ENCODE data around the gene MAST1. TPM values are rescaled to one million over a fixed set of nuclear protein-coding genes. Genes with fewer than 3 reads are reported as not detected.

Gene MAST1
- total RNA-seq, 1 donor, result under 0.01 TPM

DNA sequence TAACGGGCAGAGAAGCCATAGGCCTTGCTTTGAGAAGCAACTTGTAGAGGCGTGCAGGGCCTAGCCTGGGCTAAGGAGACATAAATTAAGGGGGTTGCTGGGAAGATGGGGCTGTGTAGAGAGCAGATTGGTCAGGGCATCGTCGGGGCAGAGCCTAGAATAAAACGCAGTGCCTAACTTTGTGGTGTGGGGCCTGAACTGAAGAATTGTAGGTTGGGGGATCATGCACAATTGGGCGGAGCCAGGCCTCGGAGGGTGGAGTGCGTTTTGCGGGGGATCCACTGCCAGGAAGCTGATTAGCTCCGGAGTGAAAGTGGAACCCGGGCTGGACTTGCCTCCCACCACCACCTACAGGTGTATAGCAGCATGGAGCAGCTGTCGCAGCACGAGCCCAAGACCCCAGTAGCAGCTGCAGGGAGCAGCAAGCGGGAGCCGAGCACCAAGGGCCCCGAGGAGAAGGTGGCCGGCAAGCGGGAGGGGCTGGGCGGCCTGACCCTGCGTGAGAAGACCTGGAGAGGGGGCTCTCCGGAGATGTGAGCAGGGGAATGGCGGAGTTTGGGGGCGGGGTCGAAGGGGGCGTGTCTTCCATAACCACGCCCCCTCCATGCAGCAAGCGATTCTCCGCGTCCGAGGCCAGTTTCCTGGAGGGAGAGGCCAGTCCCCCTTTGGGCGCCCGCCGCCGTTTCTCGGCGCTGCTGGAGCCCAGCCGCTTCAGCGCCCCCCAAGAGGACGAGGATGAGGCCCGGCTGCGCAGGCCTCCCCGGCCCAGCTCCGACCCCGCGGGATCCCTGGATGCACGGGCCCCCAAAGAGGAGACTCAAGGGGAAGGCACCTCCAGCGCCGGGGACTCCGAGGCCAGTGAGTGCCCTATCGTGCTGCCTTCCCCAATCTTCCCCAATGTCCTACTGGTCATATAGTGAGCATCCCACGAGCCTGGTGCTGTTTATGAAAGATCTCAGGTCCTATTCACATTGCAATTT lies 29.1 kb downstream of the MAST1 start:
- peak; percentile 37 for DNase-seq (ENCODE audit: low read depth)
- TF ChIP-seq, protein P1, sequence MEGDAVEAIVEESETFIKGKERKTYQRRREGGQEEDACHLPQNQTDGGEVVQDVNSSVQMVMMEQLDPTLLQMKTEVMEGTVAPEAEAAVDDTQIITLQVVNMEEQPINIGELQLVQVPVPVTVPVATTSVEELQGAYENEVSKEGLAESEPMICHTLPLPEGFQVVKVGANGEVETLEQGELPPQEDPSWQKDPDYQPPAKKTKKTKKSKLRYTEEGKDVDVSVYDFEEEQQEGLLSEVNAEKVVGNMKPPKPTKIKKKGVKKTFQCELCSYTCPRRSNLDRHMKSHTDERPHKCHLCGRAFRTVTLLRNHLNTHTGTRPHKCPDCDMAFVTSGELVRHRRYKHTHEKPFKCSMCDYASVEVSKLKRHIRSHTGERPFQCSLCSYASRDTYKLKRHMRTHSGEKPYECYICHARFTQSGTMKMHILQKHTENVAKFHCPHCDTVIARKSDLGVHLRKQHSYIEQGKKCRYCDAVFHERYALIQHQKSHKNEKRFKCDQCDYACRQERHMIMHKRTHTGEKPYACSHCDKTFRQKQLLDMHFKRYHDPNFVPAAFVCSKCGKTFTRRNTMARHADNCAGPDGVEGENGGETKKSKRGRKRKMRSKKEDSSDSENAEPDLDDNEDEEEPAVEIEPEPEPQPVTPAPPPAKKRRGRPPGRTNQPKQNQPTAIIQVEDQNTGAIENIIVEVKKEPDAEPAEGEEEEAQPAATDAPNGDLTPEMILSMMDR (IDR thresholded peaks at IDR 0.05; ENCODE audit: insufficient read depth, low read length), result no peak
- peak overlapping the region; percentile 55 for H3K4me3 ChIP-seq (ENCODE audit: low read depth, low read length)

DNA sequence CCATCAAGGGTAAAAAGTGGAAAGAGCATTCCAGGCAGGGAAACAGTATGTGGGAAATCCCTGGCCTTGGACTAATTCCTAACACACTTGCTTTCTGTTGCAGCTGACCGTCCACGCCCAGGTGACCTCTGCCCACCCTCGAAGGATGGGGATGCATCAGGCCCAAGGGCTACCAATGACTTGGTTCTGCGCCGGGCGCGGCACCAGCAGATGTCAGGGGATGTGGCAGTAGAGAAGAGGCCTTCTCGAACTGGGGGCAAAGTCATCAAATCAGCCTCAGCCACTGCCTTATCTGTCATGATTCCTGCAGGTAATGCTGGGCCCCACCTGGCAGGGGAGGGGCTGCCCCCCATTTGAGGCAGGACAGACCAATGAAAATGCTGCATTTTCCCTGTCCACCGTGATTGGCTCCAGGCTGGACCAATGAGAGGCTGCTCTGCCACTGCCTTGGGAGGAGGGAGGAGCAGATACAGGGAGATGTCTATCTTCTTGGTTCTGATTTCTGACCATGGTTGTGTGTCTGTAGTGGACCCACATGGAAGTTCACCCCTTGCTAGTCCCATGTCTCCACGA lies 30.3 kb downstream of the MAST1 start:
- no peak overlapping the region for H3K4me3 ChIP-seq (ENCODE audit: low read depth, low read length)
- DNase-seq (ENCODE audit: low read depth), result no peak
- TF ChIP-seq, protein P1 (IDR thresholded peaks at IDR 0.05; ENCODE audit: insufficient read depth, low read length), result no peak

DNA sequence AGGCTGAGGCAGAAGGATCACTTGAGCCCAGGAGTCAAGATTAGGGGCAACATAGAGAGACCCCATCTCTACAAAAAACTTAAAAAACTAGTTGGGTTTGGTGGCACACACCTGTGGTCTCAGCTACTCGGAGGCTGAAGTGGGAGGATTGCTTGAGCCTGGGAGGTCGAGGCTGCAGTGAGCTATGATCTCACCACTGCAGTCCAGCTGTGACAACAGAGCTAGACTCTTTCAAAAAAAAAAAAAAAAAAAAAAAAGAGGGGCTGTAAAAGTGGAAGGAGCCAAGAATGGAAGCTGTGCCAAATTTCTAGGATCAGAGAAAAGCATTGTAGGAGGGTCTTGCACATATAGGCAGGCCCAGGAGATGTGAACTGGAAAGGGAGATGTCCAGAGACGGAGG lies 33.4 kb downstream of the MAST1 start:
- TF ChIP-seq, protein P1 (IDR thresholded peaks at IDR 0.05; ENCODE audit: insufficient read depth, low read length), result no peak
- no peak for DNase-seq (ENCODE audit: low read depth)
- H3K4me3 ChIP-seq (ENCODE audit: low read depth, low read length), result no peak overlapping the region

DNA sequence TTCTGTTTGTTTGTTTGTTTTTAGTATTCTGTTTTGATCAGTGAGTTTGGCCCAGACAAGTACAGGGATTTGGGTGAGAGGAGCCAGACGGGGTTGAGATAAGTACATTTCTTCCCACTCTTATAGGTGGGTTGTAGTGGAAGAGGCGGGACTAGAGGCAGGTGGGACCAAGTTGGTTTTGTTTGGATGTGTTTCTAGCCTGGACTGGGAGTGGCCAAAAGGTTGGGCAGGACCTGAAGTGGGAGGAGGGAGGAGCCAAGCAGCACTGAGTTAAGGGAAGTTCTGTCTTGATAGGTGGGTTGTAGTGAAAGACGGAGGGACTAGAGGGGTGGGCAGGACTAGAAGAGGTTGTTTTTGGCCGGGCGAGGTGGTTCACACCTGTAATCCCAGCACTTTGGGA lies 33.9 kb downstream of the MAST1 start:
- H3K4me3 ChIP-seq (ENCODE audit: low read depth, low read length), result no peak overlapping the region
- TF ChIP-seq, protein P1 (IDR thresholded peaks at IDR 0.05; ENCODE audit: insufficient read depth, low read length), result no peak
- no peak for DNase-seq (ENCODE audit: low read depth)

DNA sequence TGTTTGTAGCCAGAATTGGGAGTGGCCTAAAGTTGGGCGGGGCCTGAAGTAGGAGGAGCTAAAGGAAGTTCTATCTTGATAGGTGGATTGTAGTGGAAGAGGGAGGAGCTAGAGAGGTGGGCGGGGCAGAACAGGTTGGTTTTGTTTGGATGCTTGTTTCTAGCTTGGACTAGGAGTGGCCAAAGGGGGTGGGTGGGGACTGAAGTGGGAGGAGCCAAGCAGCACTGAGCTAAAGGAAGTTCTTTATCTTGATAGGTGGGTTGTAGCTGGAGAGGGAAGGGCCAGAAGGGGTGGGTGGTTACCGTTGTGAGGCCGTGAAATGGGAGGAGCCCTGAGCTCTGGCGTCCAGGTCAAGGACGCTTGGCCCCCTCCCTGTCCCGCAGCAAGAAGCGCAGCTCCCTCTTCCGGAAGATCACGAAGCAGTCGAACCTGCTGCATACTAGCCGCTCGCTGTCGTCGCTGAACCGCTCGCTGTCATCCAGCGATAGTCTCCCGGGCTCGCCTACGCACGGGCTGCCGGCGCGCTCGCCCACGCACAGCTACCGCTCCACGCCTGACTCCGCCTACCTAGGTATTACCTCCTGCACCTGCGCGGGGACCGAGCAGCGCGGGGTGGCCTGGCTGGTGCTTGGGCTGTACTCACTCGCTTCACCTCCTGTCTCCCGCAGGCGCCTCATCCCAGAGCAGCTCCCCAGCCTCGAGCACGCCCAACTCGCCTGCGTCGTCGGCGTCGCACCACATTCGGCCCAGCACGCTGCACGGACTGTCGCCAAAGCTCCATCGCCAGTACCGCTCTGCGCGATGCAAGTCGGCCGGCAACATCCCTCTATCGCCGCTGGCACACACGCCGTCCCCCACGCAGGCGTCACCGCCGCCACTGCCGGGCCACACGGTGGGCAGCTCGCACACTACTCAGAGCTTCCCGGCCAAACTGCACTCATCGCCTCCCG lies 34.9 kb downstream of the MAST1 start:
- DNase-seq (ENCODE audit: low read depth), result peak; percentile 57
- TF ChIP-seq, protein P1 (IDR thresholded peaks at IDR 0.05; ENCODE audit: insufficient read depth, low read length), result no peak
- H3K4me3 ChIP-seq (ENCODE audit: low read depth, low read length), result no peak overlapping the region

All from fibroblast of the aortic adventitia (primary cell).